ENCODE results near the gene DMRTA2.

DMRTA2 gene

GRCh38 chr1:50368179-50369007, 54.9 kb downstream of the DMRTA2 start:
- TF ChIP-seq CTCF (IDR thresholded peaks at IDR 0.05; ENCODE audit: extremely low read depth, insufficient read depth, missing control alignments): peak; percentile 67
- peak; percentile 61 for DNase-seq (ENCODE audit: low spot score)
- in situ Hi-C loops (cut with MboI; ENCODE audit: low pct_unique_long_range_greater_than_20kb, low sequenced_read_pairs, unreplicated experiment): no loop called here

Data from GM13977 (cell line).